Lower leg skin (tissue), 4 donors: ENCODE results near the gene CAPZA1. TPM values are rescaled to one million over a fixed set of nuclear protein-coding genes. Genes with fewer than 3 reads are reported as not detected.

Source experiments
- DNase-seq, 2 donors: peaks; one replicate each; pipeline ENCODE4 v3.0.0-alpha.2; 2019; ENCODE audit warnings: low spot score in 2 of 2
- H3K4me3 ChIP-seq: fragments of 200-600 bp; sonication (generic); 2 replicates; pipeline ENCODE4 v1.5.1; 2017; ENCODE audit warnings: mild to moderate bottlenecking, low read depth; ENCODE audit not compliant: poor library complexity, severe bottlenecking
- POLR2A ChIP-seq, 2 donors: fragments of 450-650 bp; IDR thresholded peaks; one replicate each; pipeline ENCODE4 v1.6.1; 2016 to 2017; ENCODE audit warnings: antibody characterized with exemption in 2 of 2, mild to moderate bottlenecking in 1 of 2, moderate library complexity in 1 of 2
- WGBS, 2 donors: methylation state at CpG; one replicate each; pipeline ENCODE4 v1.1.5; 2018; 5-methylcytosine and 5-hydroxymethylcytosine counted together
- intact Hi-C: fragments of 100-400 bp; cut with DNase I; formaldehyde crosslinking; loops from one replicate; pipeline ENCODE4 v1.15.0; 2023; ENCODE audit warnings: low total_unique reads
- total RNA-seq, 4 donors: library from RNA; depleted of rRNA; stranded (reverse); fragments of >200 nt; gene quantifications; one replicate each; pipeline ENCODE4 v1.1.0, GENCODE V29; 2016
- TF ChIP-seq, protein P1 (sequence below), 3 donors: fragments of 450-650 bp; IDR thresholded peaks; one replicate each; pipeline ENCODE4 v1.5.1; 2016; ENCODE audit warnings: antibody characterized with exemption in 3 of 3, mild to moderate bottlenecking in 3 of 3, moderate library complexity in 2 of 3

The CAPZA1 gene
- total RNA-seq, 4 donors from 2014 or later: 110 to 170 (median 144) TPM

DNA sequence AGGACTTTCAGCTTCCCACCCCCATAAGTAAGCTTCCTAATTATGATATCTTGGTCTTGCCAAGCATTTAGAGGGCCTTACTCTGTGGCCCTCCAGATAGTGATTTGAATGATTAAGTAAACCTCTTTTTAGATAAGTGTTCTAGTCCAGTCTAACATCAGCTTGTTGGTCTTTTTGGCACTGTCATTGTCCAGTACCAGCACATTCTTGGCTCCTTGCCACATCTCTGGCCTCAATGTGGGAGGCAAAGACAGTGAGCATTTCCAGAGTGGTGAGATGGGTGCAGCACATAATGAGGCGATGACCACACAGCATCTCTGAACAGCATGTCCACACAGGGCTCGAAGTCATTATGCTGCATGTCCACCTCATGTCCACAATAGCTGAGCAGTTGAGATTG is 6.1 kb downstream of the CAPZA1 start:
- WGBS, 2 donors: 88 to 100% methylated on average over 2 of the region's 2 CpGs
- no peak for TF ChIP-seq POLR2A (IDR thresholded peaks at IDR 0.05)
- TF ChIP-seq, protein P1, sequence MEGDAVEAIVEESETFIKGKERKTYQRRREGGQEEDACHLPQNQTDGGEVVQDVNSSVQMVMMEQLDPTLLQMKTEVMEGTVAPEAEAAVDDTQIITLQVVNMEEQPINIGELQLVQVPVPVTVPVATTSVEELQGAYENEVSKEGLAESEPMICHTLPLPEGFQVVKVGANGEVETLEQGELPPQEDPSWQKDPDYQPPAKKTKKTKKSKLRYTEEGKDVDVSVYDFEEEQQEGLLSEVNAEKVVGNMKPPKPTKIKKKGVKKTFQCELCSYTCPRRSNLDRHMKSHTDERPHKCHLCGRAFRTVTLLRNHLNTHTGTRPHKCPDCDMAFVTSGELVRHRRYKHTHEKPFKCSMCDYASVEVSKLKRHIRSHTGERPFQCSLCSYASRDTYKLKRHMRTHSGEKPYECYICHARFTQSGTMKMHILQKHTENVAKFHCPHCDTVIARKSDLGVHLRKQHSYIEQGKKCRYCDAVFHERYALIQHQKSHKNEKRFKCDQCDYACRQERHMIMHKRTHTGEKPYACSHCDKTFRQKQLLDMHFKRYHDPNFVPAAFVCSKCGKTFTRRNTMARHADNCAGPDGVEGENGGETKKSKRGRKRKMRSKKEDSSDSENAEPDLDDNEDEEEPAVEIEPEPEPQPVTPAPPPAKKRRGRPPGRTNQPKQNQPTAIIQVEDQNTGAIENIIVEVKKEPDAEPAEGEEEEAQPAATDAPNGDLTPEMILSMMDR (IDR thresholded peaks at IDR 0.05): no peak
- intact Hi-C loops: no loop called here
- no peak for DNase-seq
- H3K4me3 ChIP-seq: no peak overlapping the region

DNA sequence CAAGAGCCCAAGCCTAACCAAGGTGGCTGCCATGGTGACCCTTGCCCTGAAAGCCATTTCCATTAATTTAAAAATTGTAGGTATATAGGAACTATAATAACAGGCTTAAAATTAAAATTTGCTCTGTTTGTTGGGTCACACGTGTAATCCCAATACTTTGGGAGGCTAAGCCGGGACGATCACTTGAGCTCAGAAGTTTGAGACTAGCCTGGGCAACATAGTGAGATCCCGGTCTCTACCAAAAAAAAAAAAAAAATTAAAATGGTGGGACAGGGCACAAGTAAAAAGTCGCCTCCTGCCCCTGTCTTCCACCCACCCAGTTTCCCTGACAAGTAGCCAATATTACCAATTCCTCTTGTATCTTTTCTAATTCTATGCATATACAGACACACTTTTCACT is 6.6 kb downstream of the CAPZA1 start:
- intact Hi-C loops: no loop called here
- DNase-seq: no peak
- H3K4me3 ChIP-seq: no peak overlapping the region
- TF ChIP-seq, protein P1 (IDR thresholded peaks at IDR 0.05): no peak
- no peak for TF ChIP-seq POLR2A (IDR thresholded peaks at IDR 0.05)
- WGBS, 2 donors: 92 to 96% methylated on average over 5 of the region's 5 CpGs

DNA sequence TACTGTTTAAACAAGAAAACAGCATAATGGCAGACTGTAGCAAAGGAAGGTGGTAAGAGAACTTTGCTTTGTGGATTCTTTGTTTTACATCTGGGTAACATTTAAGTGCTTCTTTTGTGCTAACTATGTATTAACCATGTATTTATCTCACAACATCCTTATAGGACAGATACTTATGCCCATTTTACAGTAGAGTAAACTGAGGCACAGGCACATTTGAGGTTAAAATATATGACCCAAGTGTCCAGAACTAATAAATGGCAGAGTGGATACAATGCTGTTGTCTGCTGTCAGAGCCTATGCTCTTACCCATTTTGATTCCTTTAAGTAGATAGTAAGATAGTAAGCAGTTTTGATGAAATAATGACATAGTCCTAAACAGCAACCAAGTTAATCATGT is 7.3 kb downstream of the CAPZA1 start:
- intact Hi-C loops: no loop called here
- TF ChIP-seq, protein P1 (IDR thresholded peaks at IDR 0.05): no peak
- no peak overlapping the region for H3K4me3 ChIP-seq

DNA sequence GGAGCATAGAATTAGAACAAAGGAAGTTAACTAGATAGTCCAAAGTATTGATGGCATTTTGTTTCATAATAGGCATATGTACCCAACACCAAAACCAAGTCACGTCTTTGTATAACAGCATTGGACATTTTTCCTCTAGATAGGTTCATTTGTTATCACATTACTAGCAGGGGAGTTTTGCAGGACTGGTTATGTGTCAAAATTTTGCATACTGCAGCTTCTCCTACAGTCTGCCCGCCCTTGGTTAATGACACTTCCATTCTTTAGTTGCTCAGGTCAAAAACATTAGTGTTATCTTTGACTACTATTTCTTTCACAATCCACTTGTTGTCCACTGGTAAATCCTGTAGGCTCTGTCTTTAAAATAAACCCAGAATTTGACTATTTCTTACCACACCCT is 8.9 kb downstream of the CAPZA1 start:
- TF ChIP-seq, protein P1 (IDR thresholded peaks at IDR 0.05): no peak
- no peak for TF ChIP-seq POLR2A (IDR thresholded peaks at IDR 0.05)
- no peak overlapping the region for H3K4me3 ChIP-seq
- 64 to 70% methylated on average over 2 of the region's 2 CpGs for WGBS, 2 donors
- intact Hi-C loops: no loop called here
- DNase-seq: no peak

More for the DNA sequence above, 7.3 kb downstream of the CAPZA1 start:
- DNase-seq: no peak

DNA sequence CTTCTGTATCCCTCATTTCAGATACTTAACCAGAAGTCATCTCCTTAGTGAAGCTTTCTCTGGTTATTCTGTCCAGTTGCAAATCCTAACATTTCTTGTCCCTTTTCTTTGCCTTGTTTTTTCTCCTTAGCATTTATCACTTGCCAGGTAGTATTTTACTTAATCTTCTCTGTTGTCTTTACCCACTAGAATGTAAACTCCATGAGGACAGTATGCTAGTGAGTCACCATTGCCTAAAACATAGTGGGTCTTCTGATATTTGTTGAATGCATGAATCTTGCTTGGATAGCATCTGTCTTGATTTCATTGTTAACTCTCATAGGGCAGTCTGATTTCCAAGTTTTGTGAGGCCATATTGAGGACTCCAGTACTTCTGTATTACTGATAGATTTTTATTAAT is 9.6 kb downstream of the CAPZA1 start:
- intact Hi-C loops: no loop called here
- no peak for DNase-seq
- H3K4me3 ChIP-seq: no peak overlapping the region
- no peak for TF ChIP-seq POLR2A (IDR thresholded peaks at IDR 0.05)
- TF ChIP-seq, protein P1 (IDR thresholded peaks at IDR 0.05): no peak

DNA sequence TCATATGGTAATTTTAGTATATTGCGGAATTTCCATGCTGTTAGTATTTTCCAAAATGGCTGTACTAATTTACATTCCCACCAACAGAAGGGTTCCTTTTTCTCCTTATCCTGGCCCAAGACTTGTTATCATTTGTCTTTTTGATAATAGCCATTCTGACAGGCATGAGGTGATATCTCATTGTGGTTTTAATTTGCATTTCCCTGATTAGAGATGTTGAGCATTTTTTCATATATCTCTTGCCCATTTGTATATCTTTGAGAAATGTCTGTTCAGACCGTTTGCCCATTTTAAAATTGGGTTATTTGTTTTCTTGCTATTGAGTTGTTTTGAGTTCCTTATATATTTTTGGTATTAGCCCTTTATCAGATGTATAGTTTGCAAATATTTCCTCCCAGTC is 14.0 kb downstream of the CAPZA1 start:
- 92 to 94% methylated on average over 2 of the region's 2 CpGs for WGBS, 2 donors
- no peak for DNase-seq
- TF ChIP-seq POLR2A (IDR thresholded peaks at IDR 0.05): no peak
- TF ChIP-seq, protein P1 (IDR thresholded peaks at IDR 0.05): no peak
- intact Hi-C loops: no loop called here
- no peak overlapping the region for H3K4me3 ChIP-seq
